NT2/D1 (cell line): ENCODE data around the gene ITPR2.
"Not testable (repeated sequence)": the region's sequence is repeated elsewhere in the genome, so short reads cannot be mapped to it uniquely, and the experiment has no call there.

Experiments
- DNase-seq: peaks from one replicate; pipeline ENCODE4 v3.0.0-alpha.2; 2011; ENCODE audit warnings: low read depth, low spot score
- H3K27me3 ChIP-seq: 2 replicates; pipeline ENCODE4 v1.6.0; 2011; ENCODE audit warnings: mild to moderate bottlenecking; ENCODE audit not compliant: insufficient read length, insufficient read depth
- H3K36me3 ChIP-seq: 2 replicates; pipeline ENCODE4 v1.6.1; 2011; ENCODE audit warnings: mild to moderate bottlenecking, low read length, mixed read lengths; ENCODE audit not compliant: insufficient read depth, insufficient read length
- H3K4me1 ChIP-seq: 2 replicates; pipeline ENCODE4 v1.5.1; 2011; ENCODE audit not compliant: insufficient read depth, insufficient read length
- H3K4me3 ChIP-seq: 2 replicates; pipeline ENCODE4 v1.5.1; 2011; ENCODE audit warnings: low read depth; ENCODE audit not compliant: insufficient read length
- H3K9ac ChIP-seq: 2 replicates; pipeline ENCODE4 v1.6.0; 2011; ENCODE audit warnings: low read depth; ENCODE audit not compliant: insufficient read length
- H3K9me3 ChIP-seq: 2 replicates; pipeline ENCODE4 v1.5.1; 2011; ENCODE audit warnings: mild to moderate bottlenecking, low read length; ENCODE audit not compliant: insufficient read depth
- SUZ12 ChIP-seq: IDR thresholded peaks from 2 replicates; pipeline ENCODE4 v1.6.1; 2011; ENCODE audit not compliant: insufficient read length, insufficient read depth; ENCODE audit errors: extremely low read depth
- YY1 ChIP-seq: IDR thresholded peaks from 2 replicates; pipeline ENCODE4 v1.6.1; 2011; ENCODE audit not compliant: insufficient read length, insufficient read depth
- ZNF274 ChIP-seq: IDR thresholded peaks from 2 replicates; pipeline ENCODE4 v1.6.1; 2011; ENCODE audit warnings: mild to moderate bottlenecking, low read depth, low read length

The ITPR2 gene

GRCh38 chr12:26651036-26651435 lies 182.0 kb downstream of the ITPR2 start:
- DNase-seq: no peak
- no peak overlapping the region for H3K4me3 ChIP-seq
- H3K27me3 ChIP-seq: no peaks in the 10 kb centered on the region
- peaks cover 9% of the 10 kb centered on the region for H3K9me3 ChIP-seq
- peaks cover 4% of the 10 kb centered on the region for H3K36me3 ChIP-seq
- TF ChIP-seq SUZ12 (no peak), YY1 (no peak)
- H3K4me1 ChIP-seq: no peaks in the 10 kb centered on the region
- H3K9ac ChIP-seq: no peak overlapping the region

- Histone ChIP-seq H3K4me3 (no peak overlapping the region), H3K9me3 (peaks cover 13% of the 10 kb centered on the region), H3K4me1 (no peaks in the 10 kb centered on the region), H3K9ac (no peak overlapping the region), H3K36me3 (no peaks in the 10 kb centered on the region), H3K27me3 (no peaks in the 10 kb centered on the region)
- no peak for TF ChIP-seq SUZ12
- no peak for TF ChIP-seq YY1
- TF ChIP-seq ZNF274: no peak
- no peak for DNase-seq
Observed at GRCh38 chr12:26648999-26649398, 184.0 kb downstream of the ITPR2 start.

GRCh38 chr12:26648584-26648983 lies 184.4 kb downstream of the ITPR2 start:
- no peak overlapping the region for H3K9ac ChIP-seq

GRCh38 chr12:26648066-26648465 lies 184.9 kb downstream of the ITPR2 start:
- no peak overlapping the region for H3K4me3 ChIP-seq
- H3K4me1 ChIP-seq: no peaks in the 10 kb centered on the region
- H3K36me3 ChIP-seq: no peaks in the 10 kb centered on the region
- no peak overlapping the region for H3K9ac ChIP-seq
- H3K9me3 ChIP-seq: peaks cover 13% of the 10 kb centered on the region
- TF ChIP-seq ZNF274: no peak
- no peak for TF ChIP-seq YY1
- no peak for DNase-seq
- H3K27me3 ChIP-seq: no peaks in the 10 kb centered on the region

More at GRCh38 chr12:26648584-26648983, 184.4 kb downstream of the ITPR2 start:
- H3K36me3 ChIP-seq: no peaks in the 10 kb centered on the region
- no peaks in the 10 kb centered on the region for H3K27me3 ChIP-seq
- DNase-seq: no peak
- peaks cover 13% of the 10 kb centered on the region for H3K9me3 ChIP-seq
- no peak overlapping the region for H3K4me3 ChIP-seq
- TF ChIP-seq YY1 (no peak), ZNF274 (no peak), SUZ12 (no peak)
- H3K4me1 ChIP-seq: no peaks in the 10 kb centered on the region

- Histone ChIP-seq H3K36me3 (no peaks in the 10 kb centered on the region), H3K9me3 (peaks cover 13% of the 10 kb centered on the region), H3K4me3 (no peak overlapping the region), H3K4me1 (no peaks in the 10 kb centered on the region), H3K9ac (no peak overlapping the region), H3K27me3 (no peaks in the 10 kb centered on the region)
- TF ChIP-seq YY1: no peak
- no peak for TF ChIP-seq ZNF274
- no peak for TF ChIP-seq SUZ12
- DNase-seq: no peak
Observed at GRCh38 chr12:26647088-26647487, 185.9 kb downstream of the ITPR2 start.

- H3K36me3 ChIP-seq: no peaks in the 10 kb centered on the region
- no peak for TF ChIP-seq ZNF274
- no peak for TF ChIP-seq YY1
- H3K4me1 ChIP-seq: no peaks in the 10 kb centered on the region
Observed at GRCh38 chr12:26646571-26646970, 186.4 kb downstream of the ITPR2 start.

GRCh38 chr12:26644376-26644775 lies 188.6 kb downstream of the ITPR2 start:
- not testable (repeated sequence) for H3K9ac ChIP-seq, H3K9me3 ChIP-seq, H3K36me3 ChIP-seq, H3K27me3 ChIP-seq, H3K4me1 ChIP-seq, H3K4me3 ChIP-seq, DNase-seq

More at GRCh38 chr12:26646571-26646970, 186.4 kb downstream of the ITPR2 start:
- no peak for DNase-seq
- Histone ChIP-seq H3K9ac (no peak overlapping the region), H3K4me3 (no peak overlapping the region), H3K9me3 (peaks cover 13% of the 10 kb centered on the region), H3K27me3 (no peaks in the 10 kb centered on the region)

- H3K36me3 ChIP-seq: no peaks in the 10 kb centered on the region
- no peak overlapping the region for H3K4me3 ChIP-seq
- TF ChIP-seq ZNF274 (no peak), SUZ12 (no peak), YY1 (no peak)
- DNase-seq: peak; percentile 99
- 0 out of 2 replicates have a peak, but pooled peaks cover 5% of the 10 kb centered on the region for H3K9me3 ChIP-seq
- H3K9ac ChIP-seq: no peak overlapping the region
- H3K27me3 ChIP-seq: no peaks in the 10 kb centered on the region
- no peaks in the 10 kb centered on the region for H3K4me1 ChIP-seq
Observed at GRCh38 chr12:26643532-26644315, 189.3 kb downstream of the ITPR2 start.
